ENCODE measurements around the gene CCNB1IP1.

GRCh38 chr14:20317720-20318119 lies 15.4 kb downstream of the CCNB1IP1 start:
- TF ChIP-seq OVOL2 (CRISPR knock-in tag; IDR thresholded peaks at IDR 0.05; ENCODE audit: borderline replicate concordance) (no peak), CTCF (IDR thresholded peaks at IDR 0.05) (no peak), PRRX2 (CRISPR knock-in tag; IDR thresholded peaks at IDR 0.05) (no peak), ESRRA (CRISPR knock-in tag; IDR thresholded peaks at IDR 0.05; ENCODE audit: borderline replicate concordance) (no peak), TCF7 (CRISPR knock-in tag; IDR thresholded peaks at IDR 0.05; ENCODE audit: low read depth) (no peak)
